ENCODE results near the gene C20orf204. TPM values are rescaled to one million over a fixed set of nuclear protein-coding genes. Genes with fewer than 3 reads are reported as not detected.

Gene C20orf204
- total and polyA plus RNA-seq, 2 of the 4 experiments (the other 2 are of a cell fraction) = 0.09 to 0.18 TPM

DNA sequence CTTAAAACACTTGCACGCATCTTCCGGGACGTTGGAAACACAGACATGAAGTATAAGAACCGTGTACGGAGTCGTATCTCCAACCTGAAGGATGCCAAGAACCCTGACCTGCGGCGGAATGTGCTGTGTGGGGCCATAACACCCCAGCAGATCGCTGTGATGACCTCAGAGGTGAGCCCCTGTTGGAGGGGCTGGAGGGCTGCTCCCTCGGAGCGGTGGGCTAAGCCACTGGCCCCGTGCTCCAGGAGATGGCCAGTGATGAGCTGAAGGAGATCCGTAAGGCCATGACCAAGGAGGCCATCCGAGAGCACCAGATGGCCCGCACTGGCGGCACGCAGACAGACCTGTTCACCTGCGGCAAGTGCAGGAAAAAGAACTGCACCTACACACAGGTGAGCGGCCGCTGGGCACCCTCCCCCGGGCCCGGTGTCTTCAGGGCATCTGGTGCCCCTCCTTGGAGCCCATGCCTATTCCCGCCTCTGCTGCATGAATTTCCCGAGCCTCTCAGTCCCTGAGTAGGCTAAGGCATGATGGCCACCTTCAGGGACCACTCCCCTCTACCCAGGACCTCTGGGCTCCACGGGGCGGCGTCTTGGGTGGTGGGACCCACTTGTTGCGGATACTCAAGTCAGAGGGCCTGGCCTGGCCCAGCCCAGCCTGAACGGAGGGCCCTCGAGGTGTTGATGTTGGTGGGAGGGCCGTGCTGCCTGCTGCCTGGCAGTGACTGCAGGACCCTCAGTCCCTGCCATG lies 34.4 kb downstream of the C20orf204 start:
- Histone ChIP-seq H2BK20ac (ENCODE audit: low read depth, low read length) (no peak overlapping the region), H2AK5ac (ENCODE audit: low read depth, low read length) (no peak overlapping the region), H2BK5ac (ENCODE audit: low read depth, low read length, poor library complexity, severe bottlenecking) (no peak overlapping the region), H3K56ac (ENCODE audit: extremely low read depth, insufficient read depth, low read length) (no peak overlapping the region), H3K36me3 (ENCODE audit: control insufficient read depth, insufficient read depth, low read length) (peaks cover 23% of the 10 kb centered on the region; the same call in 1 of the 2 replicates), H2BK120ac (ENCODE audit: low read depth, low read length) (no peak overlapping the region), H2BK15ac (ENCODE audit: low read depth, low read length) (no peak overlapping the region), H4K91ac (ENCODE audit: insufficient read depth, low read depth, low read length) (no peak overlapping the region), H3K4ac (ENCODE audit: low read depth, low read length) (no peak overlapping the region), H3K27me3 (ENCODE audit: control insufficient read depth, insufficient read depth, low read length) (no peaks in the 10 kb centered on the region), H3K14ac (replicated peaks; ENCODE audit: low read depth, low read length) (no peak overlapping the region), H4K20me1 (ENCODE audit: insufficient read depth, low read length) (peaks cover 4% of the 10 kb centered on the region; the same call in 1 of the 2 replicates), H3K9me1 (ENCODE audit: insufficient read depth, low read length) (peaks cover 10% of the 10 kb centered on the region; the same call in 1 of the 2 replicates), H4K8ac (ENCODE audit: low read depth in 2 of 2, low read length in 2 of 2) (no peak overlapping the region), H3K4me2 (ENCODE audit: low read depth, low read length) (no peak overlapping the region), H2AK9ac (replicated peaks; ENCODE audit: low read depth, low read length, poor library complexity) (peak overlapping the region; percentile 55), H2AFZ (replicated peaks; ENCODE audit: low read length, poor library complexity) (peak overlapping the region; percentile 7), H3K9ac (ENCODE audit: low read depth, low read length) (no peak overlapping the region), H3K27ac (ENCODE audit: insufficient read depth, low read length) (no peak overlapping the region), H3K4me3 (ENCODE audit: insufficient read depth, low read depth, low read length) (no peak overlapping the region), H3K18ac (ENCODE audit: low read depth, low read length) (no peak overlapping the region), H3K79me1 (ENCODE audit: low read depth in 1 of 2, low read length in 2 of 2) (peaks cover 0 to 12% of the 10 kb centered on the region in 2 experiments; a peak in 1 of 4 replicates), H4K5ac (ENCODE audit: low read depth, low read length) (no peak overlapping the region), H3K9me3 (ENCODE audit: control insufficient read depth, insufficient read depth, low read length) (no peaks in the 10 kb centered on the region), H3K23ac (ENCODE audit: low read depth, low read length) (no peak overlapping the region), H3K4me1 (ENCODE audit: control insufficient read depth, insufficient read depth, low read length) (peaks cover 9% of the 10 kb centered on the region)
- intact Hi-C loops (cut with micrococcal nuclease) (no loop called here), in situ Hi-C loops (cut with MboI; ENCODE audit: low sequenced_read_pairs) (no loop called here), dilution Hi-C loops (cut with HindIII; ENCODE audit: low sequenced_read_pairs, unreplicated experiment) (no loop called here)
- WGBS, 2 experiments (ENCODE audit: extremely low coverage in 2 of 2, insufficient read length in 1 of 2) = 98% methylated on average over 7 of the region's 31 CpGs; no CpG with 5 or more reads in 1 of the 2 experiments
- CTCF ChIA-PET = interaction anchor here (1.2 to 1.8 kb wide), 2 partner anchors 13 to 32 kb away, joined by 3 to 6 read pairs; no protein-coding TSS in a partner anchor
- DNase-seq (no peak), ATAC-seq (ENCODE audit: low read depth) (no peak)
- no TSS peak for BruUV-seq (replicated peaks)
- POLR2A ChIA-PET (ENCODE audit: unreplicated experiment) = no interaction called here
- TF ChIP-seq CHD1 (IDR thresholded peaks at IDR 0.05; ENCODE audit: low read depth, low read length) (no peak), SMC3 (IDR thresholded peaks at IDR 0.05; ENCODE audit: low read depth, low read length) (no peak), FOS (IDR thresholded peaks at IDR 0.05; ENCODE audit: low read depth, low read length) (no peak), MXI1 (IDR thresholded peaks at IDR 0.05; ENCODE audit: borderline replicate concordance, low read depth, low read length) (no peak), MAFK (IDR thresholded peaks at IDR 0.05; ENCODE audit: low read depth, low read length) (no peak), RCOR1 (IDR thresholded peaks at IDR 0.05; ENCODE audit: insufficient replicate concordance, low read length) (no peak), RFX5 (IDR thresholded peaks at IDR 0.05; ENCODE audit: low read depth, low read length) (no peak), POLR2A (IDR thresholded peaks at IDR 0.05; ENCODE audit: low read depth, low read length) (no peak), BHLHE40 (IDR thresholded peaks at IDR 0.05; ENCODE audit: low read depth, low read length) (no peak), RAD21 (IDR thresholded peaks at IDR 0.05; ENCODE audit: low read length) (no peak), NFE2L2 (IDR thresholded peaks at IDR 0.05; ENCODE audit: low read depth, low read length) (no peak), CEBPB (IDR thresholded peaks at IDR 0.05; ENCODE audit: low read depth, low read length) (no peak)
- TF ChIP-seq, protein P1, sequence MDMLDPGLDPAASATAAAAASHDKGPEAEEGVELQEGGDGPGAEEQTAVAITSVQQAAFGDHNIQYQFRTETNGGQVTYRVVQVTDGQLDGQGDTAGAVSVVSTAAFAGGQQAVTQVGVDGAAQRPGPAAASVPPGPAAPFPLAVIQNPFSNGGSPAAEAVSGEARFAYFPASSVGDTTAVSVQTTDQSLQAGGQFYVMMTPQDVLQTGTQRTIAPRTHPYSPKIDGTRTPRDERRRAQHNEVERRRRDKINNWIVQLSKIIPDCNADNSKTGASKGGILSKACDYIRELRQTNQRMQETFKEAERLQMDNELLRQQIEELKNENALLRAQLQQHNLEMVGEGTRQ (IDR thresholded peaks at IDR 0.05; ENCODE audit: low read depth, low read length) = no peak
- TF ChIP-seq, protein P2, sequence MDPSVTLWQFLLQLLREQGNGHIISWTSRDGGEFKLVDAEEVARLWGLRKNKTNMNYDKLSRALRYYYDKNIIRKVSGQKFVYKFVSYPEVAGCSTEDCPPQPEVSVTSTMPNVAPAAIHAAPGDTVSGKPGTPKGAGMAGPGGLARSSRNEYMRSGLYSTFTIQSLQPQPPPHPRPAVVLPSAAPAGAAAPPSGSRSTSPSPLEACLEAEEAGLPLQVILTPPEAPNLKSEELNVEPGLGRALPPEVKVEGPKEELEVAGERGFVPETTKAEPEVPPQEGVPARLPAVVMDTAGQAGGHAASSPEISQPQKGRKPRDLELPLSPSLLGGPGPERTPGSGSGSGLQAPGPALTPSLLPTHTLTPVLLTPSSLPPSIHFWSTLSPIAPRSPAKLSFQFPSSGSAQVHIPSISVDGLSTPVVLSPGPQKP (IDR thresholded peaks at IDR 0.05; ENCODE audit: borderline replicate concordance, low read depth, low read length) = no peak
- TF ChIP-seq, protein P3, sequence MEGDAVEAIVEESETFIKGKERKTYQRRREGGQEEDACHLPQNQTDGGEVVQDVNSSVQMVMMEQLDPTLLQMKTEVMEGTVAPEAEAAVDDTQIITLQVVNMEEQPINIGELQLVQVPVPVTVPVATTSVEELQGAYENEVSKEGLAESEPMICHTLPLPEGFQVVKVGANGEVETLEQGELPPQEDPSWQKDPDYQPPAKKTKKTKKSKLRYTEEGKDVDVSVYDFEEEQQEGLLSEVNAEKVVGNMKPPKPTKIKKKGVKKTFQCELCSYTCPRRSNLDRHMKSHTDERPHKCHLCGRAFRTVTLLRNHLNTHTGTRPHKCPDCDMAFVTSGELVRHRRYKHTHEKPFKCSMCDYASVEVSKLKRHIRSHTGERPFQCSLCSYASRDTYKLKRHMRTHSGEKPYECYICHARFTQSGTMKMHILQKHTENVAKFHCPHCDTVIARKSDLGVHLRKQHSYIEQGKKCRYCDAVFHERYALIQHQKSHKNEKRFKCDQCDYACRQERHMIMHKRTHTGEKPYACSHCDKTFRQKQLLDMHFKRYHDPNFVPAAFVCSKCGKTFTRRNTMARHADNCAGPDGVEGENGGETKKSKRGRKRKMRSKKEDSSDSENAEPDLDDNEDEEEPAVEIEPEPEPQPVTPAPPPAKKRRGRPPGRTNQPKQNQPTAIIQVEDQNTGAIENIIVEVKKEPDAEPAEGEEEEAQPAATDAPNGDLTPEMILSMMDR (conservative IDR thresholded peaks at IDR 0.05; ENCODE audit: low read depth, low read length) = no peak

All from IMR-90 (cell line).